ENCODE measurements around the gene ZNF438.

- TF ChIP-seq CTCF (conservative IDR thresholded peaks at IDR 0.05; ENCODE audit: low read depth, low read length) (no peak), RFX5 (IDR thresholded peaks at IDR 0.05; ENCODE audit: low read depth, low read length) (no peak), POLR2A (IDR thresholded peaks at IDR 0.05; ENCODE audit: low read depth, low read length) (no peak), RAD21 (IDR thresholded peaks at IDR 0.05; ENCODE audit: low read length) (no peak), CEBPB (IDR thresholded peaks at IDR 0.05; ENCODE audit: low read depth, low read length) (no peak), BHLHE40 (IDR thresholded peaks at IDR 0.05; ENCODE audit: low read depth, low read length) (no peak), SMC3 (IDR thresholded peaks at IDR 0.05; ENCODE audit: low read depth, low read length) (no peak)
- TF ChIP-seq, protein P1, sequence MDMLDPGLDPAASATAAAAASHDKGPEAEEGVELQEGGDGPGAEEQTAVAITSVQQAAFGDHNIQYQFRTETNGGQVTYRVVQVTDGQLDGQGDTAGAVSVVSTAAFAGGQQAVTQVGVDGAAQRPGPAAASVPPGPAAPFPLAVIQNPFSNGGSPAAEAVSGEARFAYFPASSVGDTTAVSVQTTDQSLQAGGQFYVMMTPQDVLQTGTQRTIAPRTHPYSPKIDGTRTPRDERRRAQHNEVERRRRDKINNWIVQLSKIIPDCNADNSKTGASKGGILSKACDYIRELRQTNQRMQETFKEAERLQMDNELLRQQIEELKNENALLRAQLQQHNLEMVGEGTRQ (IDR thresholded peaks at IDR 0.05; ENCODE audit: low read depth, low read length): no peak
These were observed 3.6 kb downstream of the ZNF438 start for GRCh38 chr10:31028081-31028480.
